GM19452 (cell line): Measurements from ENCODE around the gene LY86.

ENCODE experiments used
- ATAC-seq: cut with Tn5 transposase; IDR thresholded peaks from one replicate; pipeline ENCODE4 v1.9.1; 2021; ENCODE audit not compliant: unreplicated experiment

Gene LY86

DNA sequence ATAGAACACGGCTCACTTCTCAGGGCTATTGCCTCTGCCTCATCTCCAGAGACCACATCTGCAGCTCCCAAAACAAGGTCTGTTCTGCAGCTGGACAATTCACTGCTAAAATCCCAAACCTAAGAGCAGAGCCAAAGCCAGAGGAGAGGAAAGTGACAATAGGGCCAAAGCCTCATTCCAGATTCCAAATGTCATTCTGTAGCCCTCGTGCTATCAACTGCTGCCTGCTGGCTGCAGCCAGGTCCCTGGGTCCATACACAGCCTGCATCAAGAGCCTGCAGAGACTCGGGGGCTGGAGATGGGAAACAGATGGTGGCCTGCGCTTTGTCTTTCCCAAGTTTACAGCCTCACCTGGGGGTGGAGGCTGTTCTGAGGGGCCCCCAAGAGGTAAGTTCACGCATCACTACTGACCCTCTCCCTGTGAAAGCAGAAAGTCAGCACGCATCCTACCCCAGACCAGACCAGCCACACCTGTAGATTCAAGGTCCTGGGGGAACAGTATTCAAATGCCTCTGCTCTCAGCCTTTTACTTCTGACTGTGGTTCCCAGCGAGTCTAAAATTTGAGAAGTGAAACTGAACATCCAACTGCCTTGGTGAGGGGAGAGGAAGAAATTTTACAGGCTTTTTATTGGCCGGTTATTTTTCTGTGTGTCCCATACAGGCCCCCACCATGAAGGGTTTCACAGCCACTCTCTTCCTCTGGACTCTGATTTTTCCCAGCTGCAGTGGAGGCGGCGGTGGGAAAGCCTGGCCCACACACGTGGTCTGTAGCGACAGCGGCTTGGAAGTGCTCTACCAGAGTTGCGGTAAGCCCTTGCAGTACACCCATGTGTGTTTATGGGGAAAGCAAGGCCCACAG lies at the start of gene LY86:
Gene LY86, plus strand, starts transcription at position 657 of the 860 bp plus-strand sequence. Its CDS starts 15 bp downstream, at position 672.
- ATAC-seq, result peak; percentile 48

- ATAC-seq, result no peak
These were observed 49.5 kb upstream of the LY86 start for GRCh38 chr6:6539036-6539435.

DNA sequence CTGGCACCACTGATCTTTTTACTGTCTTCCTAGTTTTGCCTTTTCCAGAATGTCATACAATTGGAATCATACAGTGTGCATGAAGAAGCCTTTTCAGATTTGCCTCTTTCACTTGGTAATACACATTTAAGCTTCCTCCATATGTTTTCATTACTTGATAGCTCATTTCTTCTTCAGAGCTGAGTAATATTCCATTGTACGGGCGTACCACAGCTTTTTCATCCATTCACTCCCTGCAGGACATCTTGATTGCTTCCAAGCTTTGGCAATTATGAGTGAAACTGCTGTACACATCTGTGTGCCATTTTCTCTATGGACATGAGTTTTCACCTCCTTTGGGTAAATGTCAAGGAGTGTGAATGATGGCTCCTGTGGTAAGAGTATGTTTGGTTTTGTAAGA lies 46.2 kb upstream of the LY86 start:
- ATAC-seq, result no peak

DNA sequence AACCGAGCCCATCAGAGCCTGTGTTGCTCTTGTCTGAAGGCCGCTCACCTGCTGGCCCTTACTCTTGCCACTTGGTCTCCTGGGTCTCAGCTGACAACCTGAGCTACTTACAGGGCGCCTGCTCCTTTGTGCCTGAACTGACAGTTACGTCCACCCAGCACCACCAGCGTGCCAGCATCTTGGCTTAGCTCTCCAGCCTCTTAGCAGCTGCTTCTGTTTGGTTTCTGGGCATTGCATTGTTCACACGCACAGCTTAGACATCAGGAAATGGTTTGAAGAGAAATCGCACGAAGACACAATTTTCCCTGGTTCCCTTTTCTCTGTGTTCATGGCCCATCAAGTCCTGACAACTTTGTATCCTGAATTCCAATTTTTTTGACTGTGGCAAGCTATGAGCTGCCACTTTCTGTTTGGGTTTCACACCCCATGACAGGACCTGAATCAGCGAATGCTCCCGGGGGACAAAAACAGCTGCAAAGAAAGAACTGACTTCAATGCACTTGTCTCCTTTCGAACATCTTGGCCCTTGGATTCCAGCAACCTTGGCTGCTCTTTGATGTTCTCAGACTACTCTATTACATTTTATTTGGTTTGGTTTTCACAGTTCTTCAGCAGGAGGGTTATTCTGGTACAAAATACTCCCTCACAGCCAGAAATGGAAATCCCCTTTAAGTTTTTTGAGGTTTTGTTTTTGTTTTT lies 45.2 kb upstream of the LY86 start:
- no peak for ATAC-seq

GRCh38 chr6:6545616-6546317 lies 42.8 kb upstream of the LY86 start:
- peak; percentile 3 for ATAC-seq

- peak; percentile 46 for ATAC-seq
These were observed 42.0 kb upstream of the LY86 start for GRCh38 chr6:6546318-6547109.

- peak; percentile 87 for ATAC-seq
These were observed 41.2 kb upstream of the LY86 start for GRCh38 chr6:6547110-6547879.

GRCh38 chr6:6556161-6556737 lies 32.3 kb upstream of the LY86 start:
- no peak for ATAC-seq

DNA sequence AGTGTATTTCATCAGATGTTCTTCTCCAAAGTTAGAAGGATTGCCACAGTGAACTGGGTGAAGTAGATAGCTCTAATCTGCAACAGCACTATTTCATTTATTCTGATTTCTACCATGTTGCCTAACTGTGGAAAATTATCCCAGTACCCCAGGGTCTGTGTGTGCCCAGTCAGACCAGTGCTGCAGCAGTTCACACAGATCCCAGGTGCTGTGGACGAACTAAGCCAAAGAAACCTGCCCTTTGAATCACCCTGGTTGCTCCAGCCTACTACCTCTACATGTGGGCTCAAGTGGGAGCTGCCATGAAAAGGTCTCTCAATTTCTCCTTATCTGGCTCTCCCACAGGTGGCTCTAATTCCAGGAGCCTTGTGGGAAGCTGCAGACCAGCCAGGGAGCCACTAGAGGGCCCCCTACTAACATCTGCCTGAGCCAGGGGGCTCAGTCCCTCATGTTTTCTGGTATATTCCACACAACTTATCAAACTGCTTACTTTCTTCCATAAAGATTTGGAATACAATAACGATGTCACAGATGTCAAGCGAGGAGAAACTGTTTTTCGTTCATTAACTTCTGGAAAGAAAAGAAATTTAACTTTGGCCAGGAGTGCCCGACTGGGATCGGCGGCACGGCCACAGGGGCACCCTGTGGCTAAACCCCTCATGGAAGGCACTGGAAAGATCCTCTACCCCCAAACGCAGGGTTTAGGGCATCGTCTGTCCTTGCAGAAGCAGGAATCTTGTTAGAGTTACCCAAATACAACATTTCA lies 31.6 kb upstream of the LY86 start:
- no peak for ATAC-seq

DNA sequence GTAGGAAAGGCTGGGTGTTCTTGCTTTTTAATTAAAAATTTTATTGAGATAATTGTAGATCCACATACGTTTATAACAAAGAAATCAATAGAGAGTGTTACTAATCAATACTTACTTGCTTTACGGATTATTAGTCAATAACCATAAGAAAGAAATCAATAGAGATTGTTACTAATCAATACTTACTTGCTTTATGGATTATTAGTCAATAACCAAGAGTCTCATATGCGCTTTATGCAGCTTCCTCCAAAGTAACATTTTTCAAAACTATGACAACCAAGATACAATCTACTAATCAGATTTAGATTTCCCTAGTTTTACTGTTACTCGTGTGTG lies 31.0 kb upstream of the LY86 start:
- no peak for ATAC-seq

- ATAC-seq, result no peak
These were observed 30.6 kb upstream of the LY86 start for GRCh38 chr6:6557886-6558285.

GRCh38 chr6:6559994-6560570 lies 28.4 kb upstream of the LY86 start:
- ATAC-seq, result no peak

DNA sequence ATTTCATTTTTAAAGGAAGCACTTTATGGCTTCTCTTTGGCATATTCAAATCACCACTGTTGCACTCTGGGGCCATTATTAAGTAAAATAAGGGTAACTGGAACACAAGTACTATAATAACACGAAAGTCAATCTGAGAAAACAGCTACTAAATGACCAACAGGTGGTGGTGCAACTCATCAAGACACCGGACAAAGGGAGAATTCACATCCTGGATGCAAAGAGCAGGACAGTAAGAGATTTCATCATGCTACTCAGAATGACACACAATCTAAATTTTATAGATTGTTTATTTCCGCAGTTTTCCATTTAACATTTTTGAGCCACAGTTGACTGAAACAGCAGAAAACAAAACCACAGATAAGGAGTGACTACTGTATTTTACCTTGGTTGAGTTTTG lies 27.6 kb upstream of the LY86 start:
- no peak for ATAC-seq

GRCh38 chr6:6564154-6564553 lies 24.4 kb upstream of the LY86 start:
- no peak for ATAC-seq

- ATAC-seq, result no peak
These were observed 23.5 kb upstream of the LY86 start for GRCh38 chr6:6565069-6565468.

DNA sequence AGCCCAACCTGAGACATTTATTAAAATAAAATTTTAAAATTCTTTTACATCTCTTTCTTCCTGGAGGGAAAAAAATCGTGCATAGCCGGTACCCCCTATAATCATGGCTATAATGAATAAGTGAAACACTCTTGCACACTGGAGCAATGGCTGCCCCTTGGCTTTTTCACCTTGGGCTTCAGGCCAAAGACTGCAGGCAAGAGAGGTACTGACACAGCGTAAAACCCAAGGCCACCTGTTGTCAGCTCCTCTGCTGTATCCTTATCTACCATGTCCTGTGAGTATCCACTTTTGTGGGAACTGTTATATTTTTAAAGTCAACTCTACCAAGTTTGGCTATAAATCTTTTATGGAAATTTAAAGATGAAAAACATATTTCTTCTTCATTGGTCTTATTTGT lies 23.0 kb upstream of the LY86 start:
- ATAC-seq, result no peak

GRCh38 chr6:6566766-6567165 lies 21.8 kb upstream of the LY86 start:
- ATAC-seq, result no peak

DNA sequence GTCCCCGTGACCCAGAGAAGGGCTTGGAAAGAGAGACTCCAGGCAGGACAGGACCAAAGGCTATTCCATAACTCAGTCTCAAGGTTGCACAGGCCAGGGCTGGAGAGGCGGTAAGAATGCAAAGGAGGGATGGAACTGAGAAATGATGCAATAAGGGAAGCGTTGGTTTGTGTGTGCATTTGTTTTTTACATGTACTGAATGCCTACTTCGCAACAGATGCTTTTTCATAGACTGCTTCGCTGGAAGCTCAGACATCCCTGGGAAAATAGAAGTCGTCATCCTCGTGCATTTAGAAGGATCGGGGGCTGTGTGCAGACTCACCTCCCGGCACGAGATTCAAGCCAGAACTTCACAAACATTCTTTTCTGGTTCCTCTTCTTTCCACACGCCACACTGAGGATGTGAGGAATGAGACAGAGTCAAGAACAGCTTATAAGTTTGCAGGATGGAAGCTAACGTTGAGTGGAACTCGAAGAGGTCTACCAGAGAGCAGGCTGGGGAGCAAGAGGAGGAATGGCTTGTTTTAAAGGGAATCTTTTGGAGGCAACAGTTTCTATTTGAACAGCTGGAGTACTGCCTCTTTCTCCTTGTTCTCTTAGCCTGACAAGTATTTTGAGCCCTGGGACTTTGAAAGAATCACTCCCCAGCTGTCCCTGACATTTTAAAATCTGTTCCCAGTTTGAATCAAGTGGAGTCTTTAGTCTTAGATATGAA lies 19.3 kb upstream of the LY86 start:
- no peak for ATAC-seq
